Suprapubic skin (tissue), 4 donors: ENCODE data around the gene SHF.

Experiments used
- EP300 ChIP-seq: sonication (generic); formaldehyde crosslinking; IDR thresholded peaks from one replicate; pipeline ENCODE4 v1.6.1; 2017; ENCODE audit warnings: antibody characterized with exemption
- POLR2A ChIP-seq, 2 donors: fragments of 450-650 bp; IDR thresholded peaks; one replicate each; pipeline ENCODE4 v1.6.1; 2017; ENCODE audit warnings: antibody characterized with exemption in 2 of 2, mild to moderate bottlenecking in 2 of 2, moderate library complexity in 2 of 2
- POLR2AphosphoS5 ChIP-seq, 3 donors: sonication (generic); formaldehyde crosslinking; IDR thresholded peaks; one replicate each; pipeline ENCODE4 v1.6.1; 2017; ENCODE audit warnings: antibody characterized with exemption in 3 of 3
- TF ChIP-seq, protein P1 (sequence below), 2 donors: fragments of 200-600 bp in 1 of 2; fragments of 450-650 bp in 1 of 2; sonication (generic) in 1 of 2; IDR thresholded peaks; one replicate each; pipeline ENCODE4 v1.5.1; 2016 to 2019; ENCODE audit warnings: antibody characterized with exemption in 2 of 2, mild to moderate bottlenecking in 1 of 2, moderate library complexity in 1 of 2

DNA sequence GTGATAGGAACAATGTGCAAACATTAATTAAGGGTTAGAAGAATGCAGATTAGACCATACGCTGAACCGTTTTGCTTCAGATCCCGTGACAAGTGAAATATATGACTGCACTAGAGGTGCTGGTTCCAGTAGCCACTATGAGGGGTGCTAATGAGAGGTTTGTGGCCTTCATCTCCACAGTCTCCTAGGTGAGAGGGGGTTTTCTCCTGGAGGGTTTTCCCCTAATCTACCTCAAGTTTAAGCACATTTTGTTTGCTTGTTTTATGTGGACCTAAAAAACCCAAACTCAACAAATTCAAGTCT, 13.7 kb upstream of the SHF start:
- TF ChIP-seq POLR2A (IDR thresholded peaks at IDR 0.05) = no peak
- no peak for TF ChIP-seq POLR2AphosphoS5 (IDR thresholded peaks at IDR 0.05)
- TF ChIP-seq, protein P1, sequence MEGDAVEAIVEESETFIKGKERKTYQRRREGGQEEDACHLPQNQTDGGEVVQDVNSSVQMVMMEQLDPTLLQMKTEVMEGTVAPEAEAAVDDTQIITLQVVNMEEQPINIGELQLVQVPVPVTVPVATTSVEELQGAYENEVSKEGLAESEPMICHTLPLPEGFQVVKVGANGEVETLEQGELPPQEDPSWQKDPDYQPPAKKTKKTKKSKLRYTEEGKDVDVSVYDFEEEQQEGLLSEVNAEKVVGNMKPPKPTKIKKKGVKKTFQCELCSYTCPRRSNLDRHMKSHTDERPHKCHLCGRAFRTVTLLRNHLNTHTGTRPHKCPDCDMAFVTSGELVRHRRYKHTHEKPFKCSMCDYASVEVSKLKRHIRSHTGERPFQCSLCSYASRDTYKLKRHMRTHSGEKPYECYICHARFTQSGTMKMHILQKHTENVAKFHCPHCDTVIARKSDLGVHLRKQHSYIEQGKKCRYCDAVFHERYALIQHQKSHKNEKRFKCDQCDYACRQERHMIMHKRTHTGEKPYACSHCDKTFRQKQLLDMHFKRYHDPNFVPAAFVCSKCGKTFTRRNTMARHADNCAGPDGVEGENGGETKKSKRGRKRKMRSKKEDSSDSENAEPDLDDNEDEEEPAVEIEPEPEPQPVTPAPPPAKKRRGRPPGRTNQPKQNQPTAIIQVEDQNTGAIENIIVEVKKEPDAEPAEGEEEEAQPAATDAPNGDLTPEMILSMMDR (IDR thresholded peaks at IDR 0.05) = no peak
- no peak for TF ChIP-seq EP300
